IPS-20b (cell line): ENCODE data around the gene PLEKHG7.
"Not testable (repeated sequence)": the region's sequence is repeated elsewhere in the genome, so short reads cannot be mapped to it uniquely, and the experiment has no call there.

Experiments used
- H3K27ac ChIP-seq: one replicate; pipeline ENCODE4 v1.5.1; 2013; ENCODE audit warnings: low read length
- H3K27me3 ChIP-seq: 2 replicates; pipeline ENCODE4 v1.6.1; 2013; ENCODE audit warnings: mild to moderate bottlenecking, low read length, inconsistent platforms; ENCODE audit not compliant: insufficient read depth
- H3K36me3 ChIP-seq: 2 replicates; pipeline ENCODE4 v1.6.1; 2013; ENCODE audit warnings: low read depth, mild to moderate bottlenecking, inconsistent platforms, low read length, moderate library complexity; ENCODE audit not compliant: insufficient read depth
- H3K4me1 ChIP-seq: 2 replicates; pipeline ENCODE4 v1.6.1; 2013; ENCODE audit warnings: mild to moderate bottlenecking, control low read depth, inconsistent platforms, low read length, moderate library complexity; ENCODE audit not compliant: insufficient read depth
- H3K4me3 ChIP-seq: 2 replicates; pipeline ENCODE4 v1.5.1; 2013; ENCODE audit warnings: mild to moderate bottlenecking, low read length, inconsistent platforms
- H3K9ac ChIP-seq: 2 replicates; pipeline ENCODE4 v1.6.1; 2013; ENCODE audit warnings: low read depth, mild to moderate bottlenecking, inconsistent platforms, low read length, moderate library complexity
- H3K9me3 ChIP-seq: 2 replicates; pipeline ENCODE4 v1.6.1; 2013; ENCODE audit warnings: mild to moderate bottlenecking, low read depth, low read length, inconsistent platforms; ENCODE audit not compliant: insufficient read depth

The PLEKHG7 gene

DNA sequence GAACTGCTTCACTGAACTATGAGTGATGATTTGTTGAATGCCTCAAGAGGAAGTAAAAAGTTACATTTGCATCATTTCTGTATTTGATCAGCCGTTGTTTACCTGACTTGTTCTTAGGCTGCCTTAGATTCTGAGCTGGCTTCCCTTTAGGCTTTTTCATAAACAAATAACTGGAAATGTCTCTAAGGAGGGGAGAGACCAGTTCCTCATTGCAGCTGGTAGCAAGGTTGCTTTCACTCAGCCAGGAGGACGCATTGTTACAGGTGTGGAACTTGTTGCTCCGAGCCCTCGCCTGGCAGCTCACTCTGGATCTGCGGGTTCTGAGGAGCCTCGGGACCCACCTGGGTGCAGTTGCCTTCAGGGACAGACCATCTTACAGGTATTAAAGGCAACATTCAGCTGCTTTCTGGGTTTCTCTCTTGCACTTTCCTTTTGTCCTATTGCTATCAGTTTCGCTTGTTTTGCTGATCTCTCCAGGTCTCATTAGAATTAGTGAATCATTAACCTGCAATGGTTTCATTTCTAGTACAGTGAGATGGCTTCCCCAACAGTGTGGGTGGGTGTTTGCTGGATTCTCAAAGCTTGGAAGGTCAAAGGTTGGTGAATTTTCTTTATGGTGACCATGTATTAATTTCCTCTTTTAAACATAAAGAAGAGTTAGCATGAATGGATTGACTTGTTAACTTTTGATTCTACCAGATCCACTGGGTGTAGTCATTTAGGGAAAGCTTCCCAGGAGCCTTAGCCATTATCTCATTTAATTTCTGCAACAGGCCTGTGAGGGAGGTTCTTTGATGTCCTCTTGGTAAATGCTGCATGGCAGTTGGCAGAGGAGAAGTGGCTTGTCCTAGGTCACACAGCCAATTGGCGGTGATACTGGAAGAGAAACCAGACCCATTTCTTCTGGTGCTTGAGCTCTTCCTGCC, at the start of gene PLEKHG7:
TSS of gene PLEKHG7 (plus strand) at position 236 of the 926 bp plus-strand sequence. CDS start 3,643 bp downstream, outside the sequence.
- Histone ChIP-seq H3K4me3 (no peak within 1 kb of the TSS), H3K36me3 (no peaks in the 10 kb centered on the region), H3K4me1 (no peaks in the 10 kb centered on the region; the same call in 1 of the 2 replicates), H3K27ac (no peak within 1 kb of the TSS), H3K27me3 (no peaks in the 10 kb centered on the region), H3K9me3 (no peaks in the 10 kb centered on the region), H3K9ac (no peak within 1 kb of the TSS)

DNA sequence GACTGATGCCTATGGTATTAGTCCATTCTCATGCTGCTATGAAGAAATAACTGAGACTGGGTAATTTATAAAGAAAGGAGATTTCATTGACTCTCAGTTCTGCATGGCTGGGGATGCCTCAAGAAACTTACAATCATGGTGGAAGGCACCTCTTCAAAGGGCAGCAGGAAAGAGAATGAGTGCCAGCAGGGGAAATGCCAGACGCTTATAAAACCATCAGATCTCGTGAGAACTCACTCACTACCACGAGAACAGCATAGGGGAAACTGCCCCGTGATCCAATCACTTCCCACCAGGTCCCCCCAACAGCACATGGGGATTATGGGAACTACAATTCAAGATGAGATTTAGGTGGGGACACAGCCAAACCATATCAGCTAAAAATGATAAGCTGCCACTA, 48.5 kb upstream of the PLEKHG7 start:
- H3K36me3 ChIP-seq, H3K9me3 ChIP-seq, H3K27ac ChIP-seq, H3K4me1 ChIP-seq, H3K4me3 ChIP-seq, H3K27me3 ChIP-seq, H3K9ac ChIP-seq: not testable (repeated sequence)

- no peak overlapping the region for H3K27ac ChIP-seq
Observed at GRCh38 chr12:92654929-92655328, 47.9 kb upstream of the PLEKHG7 start.

GRCh38 chr12:92656911-92657310, 45.9 kb upstream of the PLEKHG7 start:
- Histone ChIP-seq H3K27me3 (no peaks in the 10 kb centered on the region), H3K27ac (no peak overlapping the region), H3K36me3 (no peaks in the 10 kb centered on the region), H3K9me3 (no peaks in the 10 kb centered on the region), H3K9ac (no peak overlapping the region), H3K4me3 (no peak overlapping the region), H3K4me1 (no peaks in the 10 kb centered on the region)

More at GRCh38 chr12:92654929-92655328, 47.9 kb upstream of the PLEKHG7 start:
- no peaks in the 10 kb centered on the region for H3K9me3 ChIP-seq
- no peaks in the 10 kb centered on the region for H3K27me3 ChIP-seq
- no peaks in the 10 kb centered on the region for H3K4me1 ChIP-seq
- H3K36me3 ChIP-seq, result no peaks in the 10 kb centered on the region
- H3K9ac ChIP-seq, result no peak overlapping the region
- no peak overlapping the region for H3K4me3 ChIP-seq

DNA sequence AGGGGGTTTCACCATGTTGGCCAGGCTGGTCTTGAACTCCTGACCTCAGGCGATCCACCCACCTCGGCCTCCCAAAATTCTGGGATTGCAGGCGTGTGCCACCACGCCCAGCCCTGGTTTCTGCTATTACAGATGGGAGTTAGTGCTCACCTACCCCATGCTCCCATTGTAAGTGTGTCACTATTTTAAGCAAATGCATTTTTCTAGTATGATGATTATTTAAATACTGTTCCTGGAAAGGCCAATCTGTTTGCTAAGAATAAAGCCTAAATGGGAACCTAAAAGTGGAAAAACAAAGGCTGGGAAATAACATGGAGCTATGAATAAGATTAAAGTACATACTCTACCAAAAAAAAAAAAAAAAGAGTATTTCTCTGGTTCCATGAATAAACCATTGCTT, 45.0 kb upstream of the PLEKHG7 start:
- no peaks in the 10 kb centered on the region for H3K9me3 ChIP-seq
- no peak overlapping the region for H3K9ac ChIP-seq
- no peak overlapping the region for H3K27ac ChIP-seq
- no peaks in the 10 kb centered on the region for H3K36me3 ChIP-seq
- no peak overlapping the region for H3K4me3 ChIP-seq
- no peaks in the 10 kb centered on the region for H3K27me3 ChIP-seq
- no peaks in the 10 kb centered on the region for H3K4me1 ChIP-seq

- H3K4me3 ChIP-seq, result no peak overlapping the region
- H3K36me3 ChIP-seq, result no peaks in the 10 kb centered on the region
- no peaks in the 10 kb centered on the region for H3K4me1 ChIP-seq
- no peak overlapping the region for H3K9ac ChIP-seq
- H3K9me3 ChIP-seq, result no peaks in the 10 kb centered on the region
- H3K27ac ChIP-seq, result no peak overlapping the region
- H3K27me3 ChIP-seq, result no peaks in the 10 kb centered on the region
Observed at GRCh38 chr12:92658611-92659010, 44.2 kb upstream of the PLEKHG7 start.

DNA sequence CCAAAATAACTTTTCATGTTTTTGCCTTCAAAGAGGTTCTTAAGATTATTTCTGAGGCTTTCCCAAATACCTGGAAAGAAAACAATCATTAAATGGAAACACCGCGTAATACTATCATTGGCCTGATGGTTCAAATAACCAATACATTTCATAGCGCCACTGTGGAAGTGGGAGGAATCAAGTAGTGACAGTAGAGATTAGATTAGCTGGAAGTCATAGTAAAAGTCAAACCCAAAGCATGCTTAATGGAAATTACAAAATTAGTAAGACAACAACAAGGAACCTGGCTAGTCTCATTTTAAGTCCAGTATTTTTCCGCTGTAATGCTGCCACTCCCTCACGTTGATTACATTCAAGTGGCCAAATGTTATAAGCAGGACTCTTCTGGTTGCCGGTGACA, 41.5 kb upstream of the PLEKHG7 start:
- Histone ChIP-seq H3K27me3 (no peaks in the 10 kb centered on the region), H3K27ac (no peak overlapping the region), H3K36me3 (no peaks in the 10 kb centered on the region), H3K4me1 (no peaks in the 10 kb centered on the region), H3K4me3 (no peak overlapping the region), H3K9me3 (no peaks in the 10 kb centered on the region), H3K9ac (no peak overlapping the region)

- H3K27me3 ChIP-seq, result no peaks in the 10 kb centered on the region
- H3K4me3 ChIP-seq, result no peak overlapping the region
Observed at GRCh38 chr12:92665496-92665895, 37.3 kb upstream of the PLEKHG7 start.

DNA sequence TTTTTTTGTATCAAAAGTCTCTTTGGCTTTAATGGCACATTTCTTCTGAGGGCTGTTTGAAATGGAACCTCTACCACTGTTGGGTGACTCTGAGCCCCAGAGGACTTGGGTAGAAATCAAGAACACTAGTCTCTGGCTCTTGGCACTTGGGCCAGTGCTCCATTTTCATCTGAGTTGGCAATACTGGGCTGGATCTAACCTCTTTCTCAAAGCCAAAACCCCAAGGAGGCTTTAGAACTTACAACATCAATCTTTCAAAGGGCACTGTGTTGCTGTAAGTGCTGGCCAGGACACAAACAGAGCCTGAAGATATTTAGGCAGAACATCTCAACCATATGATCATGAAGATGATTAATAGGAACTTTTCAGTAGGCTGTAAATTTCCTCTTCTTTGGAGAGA, 34.0 kb upstream of the PLEKHG7 start:
- no peaks in the 10 kb centered on the region for H3K36me3 ChIP-seq
- H3K27me3 ChIP-seq, result no peaks in the 10 kb centered on the region
- no peak overlapping the region for H3K4me3 ChIP-seq
- H3K9me3 ChIP-seq, result no peaks in the 10 kb centered on the region
- no peak overlapping the region for H3K9ac ChIP-seq
- no peaks in the 10 kb centered on the region for H3K4me1 ChIP-seq
- no peak overlapping the region for H3K27ac ChIP-seq

More at GRCh38 chr12:92665496-92665895, 37.3 kb upstream of the PLEKHG7 start:
- Histone ChIP-seq H3K27ac (no peak overlapping the region), H3K9ac (no peak overlapping the region), H3K36me3 (no peaks in the 10 kb centered on the region), H3K9me3 (no peaks in the 10 kb centered on the region), H3K4me1 (no peaks in the 10 kb centered on the region)

DNA sequence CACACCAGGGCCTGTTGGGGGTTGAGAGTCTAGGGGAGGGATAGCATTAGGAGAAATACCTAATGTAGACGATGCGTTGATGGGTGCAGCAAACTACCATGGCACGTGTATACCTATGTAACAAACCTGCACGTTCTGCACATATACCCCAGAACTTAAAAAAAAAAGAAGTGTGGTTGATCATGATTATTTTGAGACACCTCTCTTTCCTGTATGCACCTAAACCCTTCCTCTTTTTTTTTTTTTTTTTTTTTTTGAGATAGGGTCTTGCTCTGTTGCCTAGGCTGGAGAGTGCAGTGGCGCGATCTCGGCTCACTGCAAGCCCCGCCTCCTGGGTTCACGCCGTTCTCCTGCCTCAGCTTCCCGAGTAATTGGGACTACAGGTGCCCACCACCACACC, 31.3 kb upstream of the PLEKHG7 start:
- not testable (repeated sequence) for H3K4me1 ChIP-seq, H3K27me3 ChIP-seq, H3K27ac ChIP-seq, H3K9me3 ChIP-seq, H3K36me3 ChIP-seq, H3K4me3 ChIP-seq, H3K9ac ChIP-seq

- Histone ChIP-seq H3K27me3 (no peaks in the 10 kb centered on the region), H3K36me3 (no peaks in the 10 kb centered on the region), H3K9me3 (no peaks in the 10 kb centered on the region), H3K4me3 (no peak overlapping the region), H3K9ac (no peak overlapping the region), H3K27ac (no peak overlapping the region), H3K4me1 (no peaks in the 10 kb centered on the region)
Observed at GRCh38 chr12:92673756-92674155, 29.0 kb upstream of the PLEKHG7 start.

GRCh38 chr12:92674500-92674899, 28.3 kb upstream of the PLEKHG7 start:
- Histone ChIP-seq H3K9ac (no peak overlapping the region), H3K36me3 (no peaks in the 10 kb centered on the region), H3K4me1 (no peaks in the 10 kb centered on the region), H3K27me3 (no peaks in the 10 kb centered on the region), H3K9me3 (no peaks in the 10 kb centered on the region), H3K4me3 (no peak overlapping the region), H3K27ac (no peak overlapping the region)
